HCT116 (cell line): ENCODE results near the gene AKT3. TPM values are rescaled to one million over a fixed set of nuclear protein-coding genes. Genes with fewer than 3 reads are reported as not detected.

Source experiments
- ATAC-seq: fragments of 200-7000 bp; cut with Tn5 transposase; 2 replicates; pipeline ENCODE4 v1.9.1; 2020; ENCODE audit warnings: mild to moderate bottlenecking, moderate library complexity
- BruUV-seq: library from RNA; stranded (reverse); fragments of 400-500 nt; replicated peaks from 2 replicates; lab custom pipeline; 2021; lab: Mats Ljungman, UMichigan
- CTCF ChIA-PET: fragments of 300-600 bp; sonication (Branson Sonifier 250); formaldehyde crosslinking; loops from one replicate; lab custom pipeline; 2021; ENCODE audit warnings: antibody characterized with exemption; lab: Charles Lee
- POLR2A ChIA-PET: fragments of 300-600, 350-600 bp; sonication (Branson Sonifier 250); formaldehyde crosslinking; loops from one replicate; lab custom pipeline; 2021; ENCODE audit warnings: antibody characterized with exemption; lab: Charles Lee
- RAD21 ChIA-PET, 2 experiments: fragments of 300-600 bp; sonication (Branson Sonifier 250); formaldehyde crosslinking; loops; one replicate each; lab custom pipeline; 2023; ENCODE audit warnings: low total read pairs in 2 of 2; ENCODE audit not compliant: uncharacterized antibody in 2 of 2, unreplicated experiment in 2 of 2, low non-redundant PET in 1 of 2; lab: Charles Lee
- DNase-seq: peaks from one replicate; pipeline ENCODE4 v3.0.0-alpha.2; 2010; ENCODE audit warnings: low read depth, low spot score
- H2AFZ ChIP-seq: fragments of 200-600 bp; shearing (Covaris generic), sonication (generic); 2 replicates; pipeline ENCODE4 v1.6.1; 2017; ENCODE audit warnings: low read depth, mixed run types, mixed read lengths, antibody characterized with exemption, low read length; ENCODE audit not compliant: poor library complexity, severe bottlenecking
- H3K27ac ChIP-seq: 2 replicates; pipeline ENCODE4 v1.5.1; 2012; ENCODE audit warnings: low read depth, low read length
- H3K27me3 ChIP-seq: fragments of 200-600 bp; sonication (generic); 2 replicates; pipeline ENCODE4 v1.6.1; 2016; ENCODE audit warnings: mixed run types, low read length, mixed read lengths; ENCODE audit not compliant: insufficient read depth
- H3K36me3 ChIP-seq, 2 experiments: fragments of 200-500 bp in 1 of 2; fragments of 200-600 bp in 1 of 2; sonication (Bioruptor generic) in 1 of 2; sonication (generic) in 1 of 2; 2 replicates each; pipeline versions ENCODE4 v1.5.1 to v1.6.1; 2014 to 2016; ENCODE audit warnings: low read length in 2 of 2, inconsistent platforms in 1 of 2, mixed read lengths in 1 of 2, mixed run types in 1 of 2; ENCODE audit not compliant: insufficient read depth in 2 of 2, control insufficient read depth in 1 of 2
- H3K4me1 ChIP-seq, 2 experiments: fragments of 200-600 bp in 1 of 2; sonication (generic) in 1 of 2; 2 replicates each; pipeline versions ENCODE4 v1.5.1 to v1.6.1; 2012 to 2017; ENCODE audit warnings: low read length in 2 of 2, inconsistent platforms in 1 of 2, mild to moderate bottlenecking in 1 of 2, mixed read lengths in 1 of 2, mixed run types in 1 of 2, moderate library complexity in 1 of 2; ENCODE audit not compliant: insufficient read depth in 2 of 2, control insufficient read depth in 1 of 2
- H3K4me2 ChIP-seq: fragments of 200-600 bp; sonication (generic); 2 replicates; pipeline ENCODE4 v1.6.1; 2017; ENCODE audit warnings: mixed run types, low read length, mixed read lengths
- H3K4me3 ChIP-seq, 2 experiments: fragments of 200-600 bp in 1 of 2; sonication (generic) in 1 of 2; replicated peaks in 1 of 2; 2 replicates each; pipeline ENCODE4 v1.5.1; 2011 to 2016; ENCODE audit warnings: low read length in 2 of 2, control low read depth in 1 of 2, low read depth in 1 of 2, mild to moderate bottlenecking in 1 of 2, mixed read lengths in 1 of 2, mixed run types in 1 of 2
- H3K79me2 ChIP-seq: fragments of 200-600 bp; sonication (generic); 2 replicates; pipeline ENCODE4 v1.6.1; 2017; ENCODE audit warnings: mild to moderate bottlenecking, mixed run types, low read length, moderate library complexity, mixed read lengths; ENCODE audit not compliant: insufficient read depth
- H3K9ac ChIP-seq: fragments of 200-600 bp; sonication (generic); 2 replicates; pipeline ENCODE4 v1.6.1; 2016; ENCODE audit warnings: low read length, mixed read lengths
- H3K9me2 ChIP-seq: fragments of 200-600 bp; sonication (generic), shearing (Covaris generic); 2 replicates; pipeline ENCODE4 v1.6.1; 2017; ENCODE audit warnings: mixed run types, mild to moderate bottlenecking, moderate library complexity; ENCODE audit not compliant: insufficient read depth
- H3K9me3 ChIP-seq, 2 experiments: fragments of 200-500 bp in 1 of 2; fragments of 200-600 bp in 1 of 2; sonication (Bioruptor generic) in 1 of 2; sonication (generic) in 1 of 2; 2 replicates each; pipeline ENCODE4 v1.6.1; 2014 to 2017; ENCODE audit warnings: low read length in 2 of 2, mixed read lengths in 2 of 2, inconsistent platforms in 1 of 2, low read depth in 1 of 2, mild to moderate bottlenecking in 1 of 2, mixed run types in 1 of 2, moderate library complexity in 1 of 2; ENCODE audit not compliant: control insufficient read depth in 1 of 2, insufficient read depth in 1 of 2
- H4K20me1 ChIP-seq: fragments of 200-600 bp; sonication (generic), shearing (Covaris generic); 2 replicates; pipeline ENCODE4 v1.6.1; 2017; ENCODE audit warnings: mixed run types, mild to moderate bottlenecking, moderate library complexity; ENCODE audit not compliant: insufficient read depth
- CBX3 ChIP-seq: IDR thresholded peaks from 2 replicates; pipeline ENCODE4 v1.6.1; 2012; ENCODE audit warnings: low read depth
- CTCF ChIP-seq, 3 experiments: fragments of 200-600 bp in 1 of 3; sonication (generic) in 1 of 3; IDR thresholded peaks in 2 of 3; conservative IDR thresholded peaks in 1 of 3; 2 replicates each; pipeline ENCODE4 v1.5.1; 2012 to 2017; ENCODE audit warnings: low read depth in 2 of 3, low read length in 2 of 3, antibody characterized with exemption in 1 of 3, borderline replicate concordance in 1 of 3, control low read depth in 1 of 3, mild to moderate bottlenecking in 1 of 3, mixed read lengths in 1 of 3, mixed run types in 1 of 3, moderate library complexity in 1 of 3; ENCODE audit not compliant: insufficient read depth in 1 of 3
- EGR1 ChIP-seq: IDR thresholded peaks from 2 replicates; pipeline ENCODE4 v1.6.1; 2012; ENCODE audit warnings: low read depth
- POLR2AphosphoS5 ChIP-seq: IDR thresholded peaks from 2 replicates; pipeline ENCODE4 v1.6.1; 2011; ENCODE audit warnings: mild to moderate bottlenecking, low read depth, low read length, moderate library complexity
- SIN3A ChIP-seq: IDR thresholded peaks from 2 replicates; pipeline ENCODE4 v1.6.1; 2012; ENCODE audit warnings: low read depth
- SRF ChIP-seq: IDR thresholded peaks from 2 replicates; pipeline ENCODE4 v1.6.1; 2012; ENCODE audit warnings: low read depth
- ZBTB33 ChIP-seq: IDR thresholded peaks from 2 replicates; pipeline ENCODE4 v1.6.1; 2011; ENCODE audit warnings: mild to moderate bottlenecking, low read length, moderate library complexity; ENCODE audit not compliant: insufficient replicate concordance; ENCODE audit errors: extremely low read depth
- intact Hi-C: fragments of 100-400 bp; cut with micrococcal nuclease; formaldehyde crosslinking; loops from 2 replicates; pipeline ENCODE4 v1.10.0; 2022
- total RNA-seq: library from RNA; stranded (reverse); gene quantifications from one replicate; pipeline ENCODE4 v1.2.1, GENCODE V29; 2021; ENCODE audit not compliant: unreplicated experiment

Gene AKT3
- total RNA-seq, 1 experiment from 2014 or later = 0.49 TPM

DNA sequence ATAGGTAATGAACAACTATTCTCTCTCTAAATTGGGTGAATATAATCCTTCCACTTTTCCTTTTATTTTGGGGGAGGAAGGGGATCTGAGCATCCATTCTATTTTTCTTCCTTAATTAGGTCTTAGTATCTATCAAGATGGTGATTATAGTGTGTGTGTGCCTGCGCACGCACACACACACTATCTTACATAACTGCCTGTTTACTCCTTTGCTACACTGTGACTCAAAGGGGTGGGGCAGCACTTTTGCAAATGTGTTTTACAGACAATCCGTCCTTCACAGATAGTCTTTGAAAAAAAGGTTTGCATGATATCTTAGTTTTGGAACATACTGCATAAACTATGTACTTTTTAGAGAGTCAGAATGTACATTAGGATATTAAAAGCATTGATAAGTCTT is 402.7 kb downstream of the AKT3 start:
- Histone ChIP-seq H4K20me1 (no peaks in the 10 kb centered on the region), H3K9me3 (no peaks in the 10 kb centered on the region), H3K4me1 (no peaks in the 10 kb centered on the region), H3K36me3 (no peaks in the 10 kb centered on the region), H3K79me2 (no peaks in the 10 kb centered on the region), H2AFZ (no peak overlapping the region), H3K27ac (no peak overlapping the region), H3K4me2 (no peak overlapping the region), H3K27me3 (no peaks in the 10 kb centered on the region), H3K9ac (no peak overlapping the region), H3K4me3 (no peak overlapping the region), H3K9me2 (no peaks in the 10 kb centered on the region)
- ChIA-PET POLR2A (no interaction called here), CTCF (no interaction called here), RAD21 (no interaction called here)
- no peak for DNase-seq
- TF ChIP-seq ZBTB33 (no peak), SIN3A (no peak), POLR2AphosphoS5 (no peak), CTCF (IDR thresholded peaks at IDR 0.05 in 2 of 3, conservative IDR thresholded peaks at IDR 0.05 in 1 of 3; ENCODE audit: borderline replicate concordance in 1 of 3, insufficient read depth in 1 of 3, low read depth in 2 of 3, low read length in 2 of 3) (no peak), EGR1 (no peak), CBX3 (no peak), SRF (no peak)
- intact Hi-C loops = no loop called here
- no peak for ATAC-seq
- no TSS peak for BruUV-seq
